Measurements from ENCODE around the gene CST7. TPM values are rescaled to one million over a fixed set of nuclear protein-coding genes. Genes with fewer than 3 reads are reported as not detected.

The CST7 gene
- total and polyA plus RNA-seq, 2 experiments from 2014 or later = not detected

DNA sequence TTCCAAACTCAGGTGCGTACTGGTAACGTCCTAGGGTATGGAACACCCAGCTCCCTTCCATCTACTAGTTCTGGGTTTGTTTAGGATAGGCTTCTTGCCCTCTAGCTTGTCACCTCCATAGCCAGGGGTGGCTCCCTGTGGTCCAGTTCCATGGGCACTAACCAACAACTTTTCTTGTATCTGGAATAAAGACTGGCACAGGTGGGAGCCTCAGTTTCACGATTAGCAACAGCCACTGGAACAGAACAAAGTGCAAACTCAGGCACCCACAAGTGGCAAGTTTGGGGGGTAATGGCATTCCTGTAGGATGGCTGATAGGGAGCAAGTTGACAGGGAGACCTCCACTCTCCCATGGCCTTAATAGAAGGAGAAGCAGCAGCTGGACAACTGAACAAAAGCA is 49.1 kb downstream of the CST7 start:
- Mint-ChIP-seq H3K36me3 (ENCODE audit: low read depth) (no peaks in the 10 kb centered on the region), H3K27ac (no peak overlapping the region), H3K9me3 (peaks cover 3% of the 10 kb centered on the region; the same call in 1 of the 3 replicates), H3K4me3 (no peak overlapping the region), H3K27me3 (ENCODE audit: insufficient read depth, low read depth, poor library complexity) (peaks cover 7% of the 10 kb centered on the region), H3K4me1 (peaks cover 16% of the 10 kb centered on the region; the same call in 2 of the 3 replicates)
- H3K9me2 ChIP-seq (ENCODE audit: insufficient read depth) = no peaks in the 10 kb centered on the region
- H3K4me2 ChIP-seq = no peak overlapping the region
- H3K4me1 ChIP-seq (ENCODE audit: insufficient read depth) = peaks cover 6% of the 10 kb centered on the region; the same call in 1 of the 2 replicates
- no peak for DNase-seq (ENCODE audit: low spot score)
- no peak overlapping the region for H3K27ac ChIP-seq (ENCODE audit: low read depth)
- no peaks in the 10 kb centered on the region for H3K36me3 ChIP-seq (ENCODE audit: insufficient read depth)
- H3K4me3 ChIP-seq = no peak overlapping the region
- no peaks in the 10 kb centered on the region for H3K27me3 ChIP-seq (ENCODE audit: insufficient read depth)
- no peaks in the 10 kb centered on the region for H4K20me1 ChIP-seq (replicated peaks; ENCODE audit: insufficient read depth)
- no peaks in the 10 kb centered on the region for H3K79me2 ChIP-seq (replicated peaks; ENCODE audit: insufficient read depth)
- no peak overlapping the region for H2AFZ ChIP-seq
- TF ChIP-seq NANOG (IDR thresholded peaks at IDR 0.05; ENCODE audit: borderline replicate concordance) (no peak), ZNF114 (CRISPR knock-in tag; IDR thresholded peaks at IDR 0.05) (no peak), EZH2phosphoT487 (IDR thresholded peaks at IDR 0.05; ENCODE audit: unreplicated experiment) (no peak), CREB1 (CRISPR knock-in tag; IDR thresholded peaks at IDR 0.05; ENCODE audit: low read depth) (no peak), ZNF331 (CRISPR knock-in tag; IDR thresholded peaks at IDR 0.05; ENCODE audit: low read depth) (no peak)
- TF ChIP-seq, protein P1, sequence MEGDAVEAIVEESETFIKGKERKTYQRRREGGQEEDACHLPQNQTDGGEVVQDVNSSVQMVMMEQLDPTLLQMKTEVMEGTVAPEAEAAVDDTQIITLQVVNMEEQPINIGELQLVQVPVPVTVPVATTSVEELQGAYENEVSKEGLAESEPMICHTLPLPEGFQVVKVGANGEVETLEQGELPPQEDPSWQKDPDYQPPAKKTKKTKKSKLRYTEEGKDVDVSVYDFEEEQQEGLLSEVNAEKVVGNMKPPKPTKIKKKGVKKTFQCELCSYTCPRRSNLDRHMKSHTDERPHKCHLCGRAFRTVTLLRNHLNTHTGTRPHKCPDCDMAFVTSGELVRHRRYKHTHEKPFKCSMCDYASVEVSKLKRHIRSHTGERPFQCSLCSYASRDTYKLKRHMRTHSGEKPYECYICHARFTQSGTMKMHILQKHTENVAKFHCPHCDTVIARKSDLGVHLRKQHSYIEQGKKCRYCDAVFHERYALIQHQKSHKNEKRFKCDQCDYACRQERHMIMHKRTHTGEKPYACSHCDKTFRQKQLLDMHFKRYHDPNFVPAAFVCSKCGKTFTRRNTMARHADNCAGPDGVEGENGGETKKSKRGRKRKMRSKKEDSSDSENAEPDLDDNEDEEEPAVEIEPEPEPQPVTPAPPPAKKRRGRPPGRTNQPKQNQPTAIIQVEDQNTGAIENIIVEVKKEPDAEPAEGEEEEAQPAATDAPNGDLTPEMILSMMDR (conservative IDR thresholded peaks at IDR 0.05; ENCODE audit: low read depth in 2 of 2) = no peak
- TF ChIP-seq, protein P2, sequence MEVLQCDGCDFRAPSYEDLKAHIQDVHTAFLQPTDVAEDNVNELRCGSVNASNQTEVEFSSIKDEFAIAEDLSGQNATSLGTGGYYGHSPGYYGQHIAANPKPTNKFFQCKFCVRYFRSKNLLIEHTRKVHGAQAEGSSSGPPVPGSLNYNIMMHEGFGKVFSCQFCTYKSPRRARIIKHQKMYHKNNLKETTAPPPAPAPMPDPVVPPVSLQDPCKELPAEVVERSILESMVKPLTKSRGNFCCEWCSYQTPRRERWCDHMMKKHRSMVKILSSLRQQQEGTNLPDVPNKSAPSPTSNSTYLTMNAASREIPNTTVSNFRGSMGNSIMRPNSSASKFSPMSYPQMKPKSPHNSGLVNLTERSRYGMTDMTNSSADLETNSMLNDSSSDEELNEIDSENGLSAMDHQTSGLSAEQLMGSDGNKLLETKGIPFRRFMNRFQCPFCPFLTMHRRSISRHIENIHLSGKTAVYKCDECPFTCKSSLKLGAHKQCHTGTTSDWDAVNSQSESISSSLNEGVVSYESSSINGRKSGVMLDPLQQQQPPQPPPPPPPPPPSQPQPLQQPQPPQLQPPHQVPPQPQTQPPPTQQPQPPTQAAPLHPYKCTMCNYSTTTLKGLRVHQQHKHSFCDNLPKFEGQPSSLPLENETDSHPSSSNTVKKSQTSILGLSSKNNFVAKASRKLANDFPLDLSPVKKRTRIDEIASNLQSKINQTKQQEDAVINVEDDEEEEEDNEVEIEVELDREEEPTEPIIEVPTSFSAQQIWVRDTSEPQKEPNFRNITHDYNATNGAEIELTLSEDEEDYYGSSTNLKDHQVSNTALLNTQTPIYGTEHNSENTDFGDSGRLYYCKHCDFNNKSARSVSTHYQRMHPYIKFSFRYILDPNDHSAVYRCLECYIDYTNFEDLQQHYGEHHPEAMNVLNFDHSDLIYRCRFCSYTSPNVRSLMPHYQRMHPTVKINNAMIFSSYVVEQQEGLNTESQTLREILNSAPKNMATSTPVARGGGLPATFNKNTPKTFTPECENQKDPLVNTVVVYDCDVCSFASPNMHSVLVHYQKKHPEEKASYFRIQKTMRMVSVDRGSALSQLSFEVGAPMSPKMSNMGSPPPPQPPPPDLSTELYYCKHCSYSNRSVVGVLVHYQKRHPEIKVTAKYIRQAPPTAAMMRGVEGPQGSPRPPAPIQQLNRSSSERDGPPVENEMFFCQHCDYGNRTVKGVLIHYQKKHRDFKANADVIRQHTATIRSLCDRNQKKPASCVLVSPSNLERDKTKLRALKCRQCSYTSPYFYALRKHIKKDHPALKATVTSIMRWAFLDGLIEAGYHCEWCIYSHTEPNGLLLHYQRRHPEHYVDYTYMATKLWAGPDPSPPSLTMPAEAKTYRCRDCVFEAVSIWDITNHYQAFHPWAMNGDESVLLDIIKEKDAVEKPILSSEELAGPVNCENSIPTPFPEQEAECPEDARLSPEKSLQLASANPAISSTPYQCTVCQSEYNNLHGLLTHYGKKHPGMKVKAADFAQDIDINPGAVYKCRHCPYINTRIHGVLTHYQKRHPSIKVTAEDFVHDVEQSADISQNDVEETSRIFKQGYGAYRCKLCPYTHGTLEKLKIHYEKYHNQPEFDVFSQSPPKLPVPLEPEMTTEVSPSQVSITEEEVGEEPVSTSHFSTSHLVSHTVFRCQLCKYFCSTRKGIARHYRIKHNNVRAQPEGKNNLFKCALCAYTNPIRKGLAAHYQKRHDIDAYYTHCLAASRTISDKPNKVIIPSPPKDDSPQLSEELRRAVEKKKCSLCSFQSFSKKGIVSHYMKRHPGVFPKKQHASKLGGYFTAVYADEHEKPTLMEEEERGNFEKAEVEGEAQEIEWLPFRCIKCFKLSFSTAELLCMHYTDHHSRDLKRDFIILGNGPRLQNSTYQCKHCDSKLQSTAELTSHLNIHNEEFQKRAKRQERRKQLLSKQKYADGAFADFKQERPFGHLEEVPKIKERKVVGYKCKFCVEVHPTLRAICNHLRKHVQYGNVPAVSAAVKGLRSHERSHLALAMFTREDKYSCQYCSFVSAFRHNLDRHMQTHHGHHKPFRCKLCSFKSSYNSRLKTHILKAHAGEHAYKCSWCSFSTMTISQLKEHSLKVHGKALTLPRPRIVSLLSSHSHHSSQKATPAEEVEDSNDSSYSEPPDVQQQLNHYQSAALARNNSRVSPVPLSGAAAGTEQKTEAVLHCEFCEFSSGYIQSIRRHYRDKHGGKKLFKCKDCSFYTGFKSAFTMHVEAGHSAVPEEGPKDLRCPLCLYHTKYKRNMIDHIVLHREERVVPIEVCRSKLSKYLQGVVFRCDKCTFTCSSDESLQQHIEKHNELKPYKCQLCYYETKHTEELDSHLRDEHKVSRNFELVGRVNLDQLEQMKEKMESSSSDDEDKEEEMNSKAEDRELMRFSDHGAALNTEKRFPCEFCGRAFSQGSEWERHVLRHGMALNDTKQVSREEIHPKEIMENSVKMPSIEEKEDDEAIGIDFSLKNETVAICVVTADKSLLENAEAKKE (CRISPR knock-in tag; IDR thresholded peaks at IDR 0.05) = no peak
- no peak for ATAC-seq
- no peaks in the 10 kb centered on the region for H3F3A ChIP-seq (replicated peaks; ENCODE audit: low read depth)
